Measurements from ENCODE around the gene CASP7. TPM values are rescaled to one million over a fixed set of nuclear protein-coding genes. Genes with fewer than 3 reads are reported as not detected.

CASP7 gene
- total and polyA plus RNA-seq, 2 of the 8 experiments (the other 6 are each of a cell fraction or from before 2014, with no cell fraction given) = 2.3 to 4.1 TPM

- WGBS, 2 experiments (ENCODE audit: extremely low coverage in 1 of 2, insufficient coverage in 1 of 2, insufficient read length in 1 of 2, insufficient replicate concordance in 2 of 2, low coverage in 1 of 2, low lambda C conversion rate in 2 of 2, missing lambda C conversion rate in 1 of 2) = 92% methylated on average over 4 of the region's 4 CpGs; no CpG with 5 or more reads in 1 of the 2 experiments
- Histone ChIP-seq H4K91ac (replicated peaks; ENCODE audit: insufficient read length, low read length) (no peak overlapping the region), H4K20me1 (replicated peaks in 1 of 2; ENCODE audit: control insufficient read depth in 1 of 2, insufficient read depth in 2 of 2, low read length in 2 of 2) (no peaks in the 10 kb centered on the region), H3K27ac (ENCODE audit: low read depth, low read length) (no peak overlapping the region), H3K23ac (ENCODE audit: insufficient read length) (no peak overlapping the region), H4K5ac (ENCODE audit: insufficient read length, low read depth, low read length) (no peak overlapping the region), H3K18ac (ENCODE audit: extremely low read depth, low read length) (no peak overlapping the region), H3K79me1 (ENCODE audit: low read depth, low read length) (no peaks in the 10 kb centered on the region), H3K4me3 (ENCODE audit: extremely low read depth in 1 of 4, insufficient read depth in 2 of 4, low read depth in 3 of 4, low read length in 4 of 4) (no peak overlapping the region), H3K23me2 (ENCODE audit: low read depth, low read length) (no peaks in the 10 kb centered on the region), H2BK5ac (ENCODE audit: low read depth, low read length) (no peak overlapping the region), H2AFZ (ENCODE audit: low read length) (no peak overlapping the region), H3K36me3 (ENCODE audit: control insufficient read depth in 2 of 4, insufficient read depth in 4 of 4, low read length in 3 of 4) (no peaks in the 10 kb centered on the region), H3K9me3 (ENCODE audit: insufficient read depth in 2 of 2, low read depth in 1 of 2, low read length in 1 of 2) (no peaks in the 10 kb centered on the region), H3K27me3 (replicated peaks in 1 of 4; ENCODE audit: control insufficient read depth in 3 of 4, extremely low read depth in 1 of 4, insufficient read depth in 3 of 4, low read length in 3 of 4) (no peaks in the 10 kb centered on the region), H2BK12ac (ENCODE audit: low read depth, low read length) (no peak overlapping the region), H3K79me2 (ENCODE audit: control insufficient read depth in 1 of 2, insufficient read depth in 2 of 2, low read length in 2 of 2) (no peaks in the 10 kb centered on the region), H3K56ac (replicated peaks; ENCODE audit: insufficient read length, low read depth, low read length) (no peak overlapping the region), H4K8ac (ENCODE audit: extremely low read depth, insufficient read depth, low read length) (no peak overlapping the region), H2BK20ac (ENCODE audit: low read length) (no peak overlapping the region), H3K9ac (replicated peaks in 1 of 4; ENCODE audit: extremely low read depth in 1 of 4, low read depth in 3 of 4, low read length in 3 of 4) (no peak overlapping the region), H2AK5ac (ENCODE audit: low read depth, low read length) (no peak overlapping the region), H3K4ac (replicated peaks; ENCODE audit: insufficient read length, low read depth, low read length) (no peak overlapping the region), H3K4me1 (replicated peaks in 1 of 4; ENCODE audit: control insufficient read depth in 3 of 4, insufficient read depth in 4 of 4, low read length in 3 of 4) (no peaks in the 10 kb centered on the region), H3K4me2 (ENCODE audit: insufficient read depth in 1 of 2, low read depth in 2 of 2, low read length in 2 of 2) (no peak overlapping the region), H3K14ac (ENCODE audit: insufficient read length) (no peak overlapping the region), H2BK15ac (ENCODE audit: low read length) (no peak overlapping the region), H2BK120ac (replicated peaks; ENCODE audit: low read depth, low read length) (no peak overlapping the region)
- DNase-seq (ENCODE audit: low read depth in 1 of 2, low spot score in 2 of 2) (no peak), FAIRE-seq (no peak)
- no peak for TF ChIP-seq NANOG (IDR thresholded peaks at IDR 0.05; ENCODE audit: insufficient read depth, low read depth, low read length, poor library complexity, severe bottlenecking)
- no peak for TF ChIP-seq SUZ12 (IDR thresholded peaks at IDR 0.05; ENCODE audit: low read length)
- CTCF ChIA-PET (ENCODE audit: partially characterized antibody) = interaction anchor here (0.5 to 1.5 kb wide), 2 partner anchors 27 to 1171 kb away, joined by 3 read pairs; no protein-coding TSS in a partner anchor
- POLR2A ChIA-PET (ENCODE audit: partially characterized antibody) = no interaction called here
These were observed 36.5 kb upstream of the CASP7 start for GRCh38 chr10:113643183-113643582.
